NCI-H226 (cell line): ENCODE results near the gene PRKN.

Source experiments
- DNase-seq: peaks from one replicate; pipeline ENCODE4 v3.0.0-alpha.2; 2015

Gene PRKN

GRCh38 chr6:161631676-161632194 lies 1095.8 kb downstream of the PRKN start:
- no peak for DNase-seq

DNA sequence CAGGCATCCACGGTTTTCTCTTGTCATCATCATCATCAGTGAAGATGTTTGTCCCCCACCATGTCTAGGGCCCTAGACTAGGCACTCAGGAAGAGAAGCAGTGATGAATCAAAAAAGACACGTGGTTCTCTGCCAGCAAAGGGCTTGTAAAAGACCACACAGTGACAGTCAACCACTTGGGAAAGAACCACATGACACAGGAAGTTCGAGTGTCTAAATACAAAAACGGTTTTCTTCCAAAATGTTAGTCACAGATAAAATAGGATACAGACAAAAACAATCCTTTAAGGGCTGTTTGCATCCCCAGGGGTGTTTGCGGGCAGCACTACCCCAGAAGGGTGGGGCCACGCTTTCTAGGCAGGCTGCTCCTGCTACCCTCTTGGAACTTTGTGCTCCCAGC lies 1096.9 kb downstream of the PRKN start:
- DNase-seq, result no peak

DNA sequence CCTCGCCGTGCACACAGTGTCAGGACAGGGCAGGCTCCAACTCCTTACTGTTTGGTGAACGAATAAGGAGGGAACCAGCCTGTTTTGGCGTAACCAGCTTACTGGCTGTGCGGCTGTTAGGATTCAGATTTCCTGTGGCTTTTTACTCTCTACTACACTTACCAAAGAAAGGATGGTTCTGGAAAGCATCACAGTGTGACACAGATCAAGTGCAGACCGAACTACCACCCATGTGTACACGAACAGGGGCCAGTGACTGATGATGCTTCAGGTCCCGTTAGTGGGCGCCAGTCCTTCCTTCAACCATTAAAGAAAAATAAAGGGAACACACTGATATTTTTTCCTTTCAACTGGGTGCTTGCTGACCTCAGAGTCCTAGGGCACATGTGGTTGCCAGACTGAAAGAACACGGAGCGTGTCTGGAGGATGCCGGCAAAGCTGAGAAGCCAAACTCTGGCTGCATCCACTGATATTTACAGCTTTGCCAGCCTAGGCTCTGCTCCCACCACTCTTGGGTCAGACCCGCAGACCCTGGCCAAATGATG lies 1101.4 kb downstream of the PRKN start:
- no peak for DNase-seq

DNA sequence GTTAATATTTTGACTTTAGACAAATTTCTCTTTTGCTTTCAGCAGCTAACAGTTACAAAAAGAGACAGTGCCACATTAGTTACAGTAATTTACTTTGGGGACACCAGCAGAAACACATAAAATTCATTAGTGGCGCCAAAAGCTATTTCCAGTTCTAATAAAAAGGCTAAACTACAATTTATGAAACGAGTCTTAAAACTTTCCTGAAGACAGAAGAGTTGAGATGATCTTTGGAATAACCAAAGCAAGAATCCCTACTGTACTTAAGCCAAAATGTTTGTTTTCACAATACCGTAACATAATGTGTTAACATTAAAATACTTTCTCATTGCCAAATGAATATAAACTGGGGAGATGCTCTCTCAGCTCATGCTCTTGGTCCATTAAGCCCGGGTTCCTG lies 1103.5 kb downstream of the PRKN start:
- no peak for DNase-seq

- no peak for DNase-seq
Measured at GRCh38 chr6:161622779-161623178, 1104.8 kb downstream of the PRKN start.

DNA sequence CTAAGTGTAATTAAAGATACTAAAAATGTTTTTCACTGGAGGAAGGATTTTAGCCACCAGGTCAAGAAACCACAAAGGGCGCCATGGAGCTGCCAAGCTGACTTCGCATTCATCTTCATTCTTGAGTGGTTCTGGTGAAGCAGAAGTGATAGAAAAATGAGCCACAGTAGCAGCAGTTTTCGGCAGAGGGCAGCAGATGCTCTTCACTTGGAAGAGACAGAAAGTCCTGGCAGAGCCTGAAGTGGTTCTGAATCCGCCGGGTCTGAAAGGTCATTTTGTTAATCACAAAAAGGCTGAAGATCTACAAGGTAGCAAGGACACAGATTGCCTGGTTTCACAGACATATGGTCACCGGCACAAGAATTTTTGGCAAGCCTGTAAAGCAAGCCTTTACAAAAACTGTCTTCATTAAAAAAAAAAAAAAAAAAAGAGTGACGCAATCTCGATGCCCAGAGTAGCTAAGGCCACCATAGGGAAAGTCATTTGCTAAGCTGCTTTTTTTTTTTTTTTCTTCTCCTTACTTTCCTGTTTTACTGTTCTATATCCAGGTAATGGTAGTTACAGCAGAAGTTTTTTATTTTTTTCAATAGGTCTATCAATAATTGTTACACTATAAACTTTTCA lies 1108.6 kb downstream of the PRKN start:
- DNase-seq, result peak; percentile 1

GRCh38 chr6:161613711-161614110 lies 1113.9 kb downstream of the PRKN start:
- DNase-seq, result no peak

- DNase-seq, result no peak
Measured at GRCh38 chr6:161608771-161609170, 1118.8 kb downstream of the PRKN start.

DNA sequence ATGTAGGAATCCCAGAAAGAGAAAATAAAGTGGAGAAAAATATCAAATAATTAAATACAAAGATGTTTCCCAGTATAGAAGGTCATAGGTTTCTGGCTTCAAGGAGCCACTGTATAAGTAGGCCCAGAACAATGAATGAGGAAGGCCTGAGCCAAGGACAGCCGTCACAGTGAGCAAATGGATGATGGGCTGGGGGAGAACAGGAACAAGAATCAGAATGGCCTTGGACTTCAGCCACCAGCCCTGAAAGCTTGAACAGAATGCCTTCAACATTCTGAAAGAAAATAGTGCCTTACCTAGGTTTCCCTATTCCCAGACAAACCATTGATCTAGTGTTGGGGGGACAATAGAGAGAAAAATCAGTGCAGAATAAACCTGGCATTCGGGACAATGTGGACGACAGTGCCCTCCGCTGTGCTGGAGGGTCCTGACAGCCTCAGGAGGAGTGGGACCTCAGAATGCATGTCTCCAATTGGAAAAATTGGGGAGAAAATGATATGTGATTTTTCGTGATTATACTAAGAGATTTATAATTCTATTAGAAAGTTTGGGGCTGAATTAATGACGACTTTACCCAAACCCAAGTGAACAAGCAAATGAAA lies 1119.8 kb downstream of the PRKN start:
- DNase-seq, result no peak

GRCh38 chr6:161602359-161602758 lies 1125.2 kb downstream of the PRKN start:
- no peak for DNase-seq

DNA sequence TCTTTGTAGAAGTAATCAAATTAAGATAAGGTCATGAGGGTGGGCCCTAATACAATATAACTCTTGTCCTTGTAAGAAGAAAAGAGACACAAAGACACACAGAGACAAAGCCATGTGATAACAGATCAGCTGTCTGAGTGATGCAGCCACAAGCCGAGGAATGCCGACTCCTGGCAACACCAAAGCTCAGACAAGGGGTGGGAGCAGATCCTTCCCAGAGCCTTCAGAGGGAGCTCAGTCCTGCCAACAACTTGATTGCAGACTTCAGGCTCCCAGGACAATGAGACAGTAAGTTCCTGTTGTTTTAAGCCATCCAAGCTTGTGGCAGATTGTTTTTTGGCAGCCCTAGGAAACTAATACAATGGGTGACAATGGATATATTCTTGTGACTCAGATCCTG lies 1128.7 kb downstream of the PRKN start:
- DNase-seq, result no peak

DNA sequence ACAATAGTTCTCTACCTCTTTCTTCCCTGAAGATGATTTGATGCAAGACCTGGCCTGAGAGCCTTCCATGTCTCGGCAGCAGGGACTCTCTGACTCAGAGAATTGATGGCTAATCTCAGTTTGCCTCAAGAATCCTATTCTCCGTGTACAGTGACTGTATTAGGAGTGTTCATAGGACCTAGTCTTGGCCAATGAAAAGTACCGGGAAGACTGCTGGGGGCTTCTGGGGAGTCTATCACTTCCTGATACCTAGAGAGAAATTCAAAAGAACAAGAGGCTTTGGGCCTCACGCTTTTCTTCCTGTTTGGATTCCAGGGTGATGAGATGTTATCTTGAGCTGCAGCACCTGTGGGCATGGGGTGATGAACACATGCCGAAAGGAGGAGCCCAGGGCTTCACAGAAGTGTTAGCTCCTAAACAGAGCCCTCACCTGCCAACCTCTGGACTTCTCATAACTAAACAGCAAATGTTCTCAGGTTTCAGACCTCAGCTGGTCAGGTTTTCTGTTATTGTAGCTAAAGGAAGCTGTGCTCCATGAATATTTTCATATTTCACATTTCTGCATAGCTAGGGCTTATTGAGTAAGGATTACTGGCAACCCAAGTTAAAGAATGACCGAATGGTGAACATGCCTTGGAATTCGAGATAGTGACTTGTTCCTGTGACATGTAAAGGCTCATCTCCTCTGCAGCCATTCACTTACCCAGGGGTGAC lies 1130.6 kb downstream of the PRKN start:
- no peak for DNase-seq

DNA sequence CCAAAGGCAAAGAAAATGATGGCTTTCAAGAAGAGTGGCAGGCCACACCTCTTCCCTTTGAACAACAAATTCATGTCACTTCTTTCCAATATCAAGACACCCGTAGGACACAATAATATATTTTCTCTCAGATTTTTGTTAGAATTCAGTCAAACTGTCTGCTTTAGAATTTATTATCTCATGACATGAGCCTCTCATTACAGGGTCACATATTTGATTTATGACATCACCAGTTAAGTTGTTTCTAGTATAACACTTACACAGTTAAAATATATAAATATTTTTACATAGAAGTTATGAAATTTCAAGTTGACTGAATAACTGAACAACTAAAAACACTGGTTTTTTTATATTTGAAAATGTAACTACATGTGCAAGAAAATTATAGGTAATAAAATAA lies 1133.2 kb downstream of the PRKN start:
- DNase-seq, result no peak

DNA sequence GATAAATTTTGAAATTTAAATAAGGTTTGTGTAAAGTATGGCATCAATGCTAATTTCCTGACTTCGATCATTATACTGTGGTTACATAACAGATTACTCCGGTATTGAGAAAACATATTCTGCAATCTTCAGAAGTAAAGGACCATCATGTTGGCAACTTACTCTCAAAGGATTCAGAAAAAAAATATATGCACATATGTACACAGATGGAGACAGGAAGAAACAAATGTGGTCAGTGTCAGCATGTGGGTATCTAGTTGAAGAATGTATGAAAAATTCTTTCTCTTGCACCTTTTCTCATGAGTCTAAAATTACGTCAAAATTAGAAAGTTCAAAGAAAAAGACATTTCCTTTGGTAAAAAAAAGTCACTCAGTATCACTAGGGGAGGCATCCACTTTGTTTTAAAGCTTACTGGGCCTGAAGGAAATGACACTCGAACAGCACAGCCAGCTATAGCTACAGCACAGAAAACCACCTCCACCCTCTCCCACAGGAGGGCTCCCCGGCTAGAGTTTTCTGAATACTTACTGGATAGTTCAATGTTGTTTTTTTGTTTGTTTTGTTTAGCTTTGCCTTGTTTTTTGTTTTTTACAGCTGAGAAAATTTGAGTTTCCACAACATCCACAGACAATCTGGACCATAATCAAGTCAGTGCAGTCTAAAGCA lies 1136.5 kb downstream of the PRKN start:
- DNase-seq, result no peak

DNA sequence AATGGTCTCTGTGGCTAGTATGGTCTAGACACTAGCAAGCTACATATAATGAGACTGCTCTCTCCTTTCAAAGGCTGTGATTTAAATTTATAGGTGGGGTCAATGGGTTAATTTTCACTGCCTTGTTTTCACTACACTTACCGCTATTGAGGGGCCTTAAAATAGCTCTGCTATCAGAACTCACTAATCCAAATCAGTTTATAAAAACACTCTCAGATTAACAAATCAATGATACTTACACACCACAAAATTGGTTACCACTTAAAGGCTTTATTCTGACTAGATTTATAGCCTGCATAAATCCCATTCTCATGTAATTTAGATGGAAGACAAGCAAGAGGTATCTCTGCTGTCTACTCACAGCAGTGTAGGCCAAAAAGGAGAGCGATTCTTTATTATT lies 1140.7 kb downstream of the PRKN start:
- DNase-seq, result no peak

GRCh38 chr6:161584621-161585340 lies 1142.8 kb downstream of the PRKN start:
- DNase-seq, result no peak

DNA sequence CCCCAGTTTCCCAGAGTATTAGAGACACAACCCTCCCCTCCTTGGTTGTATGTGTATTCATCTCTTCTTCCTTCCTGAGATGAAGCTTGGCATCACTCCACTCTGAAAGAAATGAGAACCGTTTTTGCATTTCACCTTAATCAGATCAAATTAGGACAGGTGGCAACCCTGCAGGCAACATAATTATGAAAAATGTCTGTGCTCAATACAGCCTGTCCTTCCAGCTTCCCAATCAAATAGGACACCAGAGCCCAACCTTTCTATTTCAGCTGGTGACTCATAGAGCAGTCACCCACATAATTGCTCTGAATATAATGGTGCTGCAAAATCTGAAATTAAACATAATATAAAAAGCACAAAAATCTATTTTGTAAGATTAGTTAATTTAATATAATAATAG lies 1143.5 kb downstream of the PRKN start:
- DNase-seq, result no peak

- no peak for DNase-seq
Measured at GRCh38 chr6:161583584-161583983, 1144.0 kb downstream of the PRKN start.

DNA sequence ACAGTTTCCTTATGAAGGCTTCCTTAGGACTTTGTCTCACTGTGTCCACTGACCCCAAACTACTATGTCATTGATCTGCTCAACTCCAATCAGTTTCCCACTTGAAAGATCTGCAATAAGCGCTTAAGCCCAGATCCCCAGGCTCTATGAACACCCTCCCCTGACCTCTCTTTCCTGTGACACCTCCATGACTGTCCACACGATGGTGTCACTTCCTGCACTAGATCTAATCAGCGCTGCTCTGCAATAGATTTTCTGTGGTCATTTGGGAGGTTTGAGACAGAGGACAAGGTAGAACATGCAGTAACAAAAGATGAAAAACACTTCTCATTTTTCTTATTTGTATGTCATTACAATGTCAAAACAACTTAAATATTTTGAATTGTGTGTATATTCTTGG lies 1149.1 kb downstream of the PRKN start:
- no peak for DNase-seq

DNA sequence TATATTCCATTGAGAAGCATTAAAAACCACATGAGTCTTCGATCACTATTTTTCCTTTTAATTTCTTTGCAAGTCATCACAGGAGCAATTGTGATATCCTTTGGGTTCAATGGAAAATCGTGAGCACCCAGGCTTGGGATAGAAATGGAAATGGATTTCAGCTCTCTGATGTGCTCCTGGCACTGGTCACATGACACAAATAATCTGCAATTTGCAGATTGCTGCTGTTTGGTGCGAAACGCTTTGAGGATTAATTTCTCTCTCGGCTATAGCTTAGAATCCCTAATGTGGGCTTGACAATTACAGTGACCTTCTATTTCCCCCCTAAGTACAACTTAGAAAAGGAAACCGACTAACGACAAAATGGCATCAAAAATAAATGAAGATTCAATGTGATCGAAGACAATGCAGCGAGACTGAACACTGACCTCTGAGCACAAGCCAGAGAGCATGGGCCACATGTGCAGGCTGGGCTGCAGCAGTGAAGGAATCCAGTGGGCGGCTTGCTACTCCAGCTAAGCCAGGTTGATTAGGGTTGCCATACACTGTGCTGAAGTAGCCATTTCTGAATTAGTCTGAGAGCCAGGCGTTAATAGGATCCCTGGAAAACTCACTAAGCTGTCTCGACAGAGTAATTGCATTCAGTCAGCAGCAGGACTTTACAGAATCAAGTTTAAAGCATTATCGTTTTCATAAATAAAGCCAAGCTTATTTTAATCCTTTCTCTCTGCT lies 1151.9 kb downstream of the PRKN start:
- DNase-seq, result no peak

- no peak for DNase-seq
Measured at GRCh38 chr6:161568885-161569456, 1158.6 kb downstream of the PRKN start.

DNA sequence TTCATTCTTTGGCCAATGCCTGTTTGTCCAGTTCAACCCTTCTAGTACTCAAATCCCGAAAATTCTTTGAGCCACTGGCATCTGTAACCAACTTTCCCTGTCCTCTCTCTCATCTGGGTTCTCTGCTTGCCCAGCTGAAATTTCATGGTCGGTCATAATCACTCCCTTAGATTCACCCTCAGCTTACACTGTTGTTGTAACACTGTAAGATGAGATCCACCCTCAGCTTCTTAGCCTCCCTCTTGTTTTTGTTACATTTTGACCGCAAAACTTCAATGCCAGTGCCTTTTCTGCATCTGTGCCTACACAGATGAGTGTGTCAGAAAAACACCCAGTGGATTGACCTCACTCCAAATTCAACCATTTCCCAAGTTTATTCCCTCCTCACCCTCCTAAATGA lies 1162.6 kb downstream of the PRKN start:
- DNase-seq, result no peak
